CD4-positive, CD25-positive, alpha-beta regulatory T cell (primary cell): ENCODE measurements around the gene HOXA6. TPM values are rescaled to one million over a fixed set of nuclear protein-coding genes. Genes with fewer than 3 reads are reported as not detected.

ENCODE experiments used
- ATAC-seq, 2 donors: fragments of 150-1000 bp; cut with Tn5 transposase; one replicate each; pipeline ENCODE4 v1.10.0; 2021; ENCODE audit warnings: low read depth in 2 of 2, moderate number of reproducible peaks in 2 of 2, moderate library complexity in 1 of 2
- DNase-seq, 3 donors: peaks; one replicate each; pipeline versions ENCODE4 v3.0.0 to v3.0.0-alpha.2; 2012 to 2022; ENCODE audit warnings: mixed read lengths in 1 of 3
- H3K27ac ChIP-seq: one replicate; pipeline ENCODE4 v1.7.0; 2013; ENCODE audit warnings: mild to moderate bottlenecking, low read length; ENCODE audit not compliant: insufficient read depth, poor library complexity, severe bottlenecking
- H3K27me3 ChIP-seq: one replicate; pipeline ENCODE4 v1.7.0; 2013; ENCODE audit warnings: low read length; ENCODE audit not compliant: control insufficient read depth, insufficient read depth
- H3K36me3 ChIP-seq: one replicate; pipeline ENCODE4 v1.7.0; 2013; ENCODE audit warnings: mild to moderate bottlenecking, low read length, moderate library complexity; ENCODE audit not compliant: control insufficient read depth, insufficient read depth
- H3K4me1 ChIP-seq: 2 replicates; pipeline ENCODE4 v1.7.0; 2013; ENCODE audit warnings: mild to moderate bottlenecking, low read length; ENCODE audit not compliant: insufficient read depth, control insufficient read depth, poor library complexity, severe bottlenecking
- H3K4me3 ChIP-seq: one replicate; pipeline ENCODE4 v1.7.0; 2013; ENCODE audit warnings: low read depth, mild to moderate bottlenecking, low read length, moderate library complexity
- H3K9me3 ChIP-seq, 2 experiments: 1 replicate in 1 of 2; 2 replicates in 1 of 2; pipeline ENCODE4 v1.7.0; 2013; ENCODE audit warnings: low read length in 2 of 2, mild to moderate bottlenecking in 1 of 2, moderate library complexity in 1 of 2; ENCODE audit not compliant: control insufficient read depth in 2 of 2
- H3K27ac Mint-ChIP-seq, 3 donors: one replicate each; pipeline ENCODE4 v1.8.0; 2020 to 2022; ENCODE audit warnings: mild to moderate bottlenecking in 3 of 3, mixed read lengths in 3 of 3, moderate library complexity in 2 of 3
- H3K27me3 Mint-ChIP-seq: one replicate; pipeline ENCODE4 v1.8.0; 2022; ENCODE audit warnings: mild to moderate bottlenecking, mixed read lengths
- H3K36me3 Mint-ChIP-seq: one replicate; pipeline ENCODE4 v1.8.0; 2020; ENCODE audit warnings: mixed read lengths
- H3K4me1 Mint-ChIP-seq, 4 donors: one replicate each; pipeline ENCODE4 v1.8.0; 2020 to 2022; ENCODE audit warnings: mixed read lengths in 4 of 4, mild to moderate bottlenecking in 1 of 4
- H3K4me3 Mint-ChIP-seq, 4 donors: one replicate each; pipeline ENCODE4 v1.8.0; 2020 to 2022; ENCODE audit warnings: mild to moderate bottlenecking in 4 of 4, mixed read lengths in 4 of 4, moderate library complexity in 3 of 4
- H3K9me3 Mint-ChIP-seq, 7 donors: one replicate each; pipeline ENCODE4 v1.8.0; 2020 to 2022; ENCODE audit warnings: mixed read lengths in 7 of 7, mild to moderate bottlenecking in 3 of 7, moderate library complexity in 2 of 7
- polyA plus RNA-seq, 4 donors: library from polyadenylated mRNA; unstranded; fragments of 300-500 nt; fragmentation: Illumina TruSeq; gene quantifications; one replicate each; pipeline ENCODE4 v1.2.3, GENCODE V29; 2021
- total RNA-seq: library from RNA; stranded (reverse); gene quantifications from one replicate; pipeline ENCODE4 v1.2.3, GENCODE V29; 2022

The HOXA6 gene
- total and polyA plus RNA-seq, 5 donors from 2014 or later: not detected

GRCh38 chr7:27112361-27112760 lies 35.2 kb downstream of the HOXA6 start:
- ATAC-seq: no peak
- Mint-ChIP-seq H3K27ac (no peak overlapping the region), H3K4me1 (no peaks in the 10 kb centered on the region), H3K9me3 (peaks cover 0 to 2% (median 0%) of the 10 kb centered on the region in 7 donors), H3K36me3 (no peaks in the 10 kb centered on the region), H3K4me3 (no peak overlapping the region), H3K27me3 (peaks cover 17% of the 10 kb centered on the region)
- DNase-seq: no peak
- Histone ChIP-seq H3K36me3 (no peaks in the 10 kb centered on the region), H3K4me3 (no peak overlapping the region), H3K4me1 (no peaks in the 10 kb centered on the region), H3K27ac (no peak overlapping the region), H3K9me3 (no peaks in the 10 kb centered on the region), H3K27me3 (no peaks in the 10 kb centered on the region)

GRCh38 chr7:27111751-27112277 lies 35.8 kb downstream of the HOXA6 start:
- H3K4me3 ChIP-seq: no peak overlapping the region
- no peak overlapping the region for H3K27ac ChIP-seq
- no peaks in the 10 kb centered on the region for H3K36me3 ChIP-seq
- H3K9me3 Mint-ChIP-seq: peaks cover 0 to 2% (median 0%) of the 10 kb centered on the region in 7 donors
- H3K4me1 ChIP-seq: no peaks in the 10 kb centered on the region
- H3K4me1 Mint-ChIP-seq: no peaks in the 10 kb centered on the region
- ATAC-seq: no peak
- no peaks in the 10 kb centered on the region for H3K9me3 ChIP-seq
- peaks cover 17% of the 10 kb centered on the region for H3K27me3 Mint-ChIP-seq
- no peaks in the 10 kb centered on the region for H3K36me3 Mint-ChIP-seq
- no peaks in the 10 kb centered on the region for H3K27me3 ChIP-seq
- H3K4me3 Mint-ChIP-seq: no peak overlapping the region
- no peak overlapping the region for H3K27ac Mint-ChIP-seq
- no peak for DNase-seq

- ATAC-seq (no peak), DNase-seq (no peak)
- H3K27ac Mint-ChIP-seq: no peak overlapping the region
- H3K4me3 ChIP-seq: no peak overlapping the region
- H3K36me3 Mint-ChIP-seq: no peaks in the 10 kb centered on the region
- no peak overlapping the region for H3K4me3 Mint-ChIP-seq
- peaks cover 0 to 2% (median 0%) of the 10 kb centered on the region in 7 donors for H3K9me3 Mint-ChIP-seq
- H3K27ac ChIP-seq: no peak overlapping the region
- no peaks in the 10 kb centered on the region for H3K27me3 ChIP-seq
- H3K36me3 ChIP-seq: no peaks in the 10 kb centered on the region
- no peaks in the 10 kb centered on the region for H3K4me1 ChIP-seq
- H3K27me3 Mint-ChIP-seq: peaks cover 13% of the 10 kb centered on the region
- H3K9me3 ChIP-seq: no peaks in the 10 kb centered on the region
- H3K4me1 Mint-ChIP-seq: no peaks in the 10 kb centered on the region
Measured at GRCh38 chr7:27111042-27111750, 36.4 kb downstream of the HOXA6 start.

GRCh38 chr7:27110186-27111031 lies 37.2 kb downstream of the HOXA6 start:
- H3K36me3 ChIP-seq: no peaks in the 10 kb centered on the region
- no peak for DNase-seq
- no peak for ATAC-seq
- H3K9me3 ChIP-seq: no peaks in the 10 kb centered on the region
- Mint-ChIP-seq H3K27ac (no peak overlapping the region), H3K4me3 (no peak overlapping the region), H3K4me1 (no peaks in the 10 kb centered on the region), H3K27me3 (peaks cover 11% of the 10 kb centered on the region), H3K36me3 (no peaks in the 10 kb centered on the region), H3K9me3 (peaks cover 0 to 2% (median 0%) of the 10 kb centered on the region in 7 donors)
- no peak overlapping the region for H3K4me3 ChIP-seq
- no peaks in the 10 kb centered on the region for H3K4me1 ChIP-seq
- no peaks in the 10 kb centered on the region for H3K27me3 ChIP-seq
- H3K27ac ChIP-seq: no peak overlapping the region

GRCh38 chr7:27109466-27110185 lies 37.9 kb downstream of the HOXA6 start:
- Mint-ChIP-seq H3K27ac (no peak overlapping the region), H3K4me1 (no peaks in the 10 kb centered on the region), H3K36me3 (no peaks in the 10 kb centered on the region), H3K9me3 (peaks cover 0 to 2% (median 0%) of the 10 kb centered on the region in 7 donors), H3K27me3 (peaks cover 19% of the 10 kb centered on the region), H3K4me3 (no peak overlapping the region)
- ATAC-seq (no peak), DNase-seq (no peak)
- Histone ChIP-seq H3K4me1 (no peaks in the 10 kb centered on the region), H3K27ac (no peak overlapping the region), H3K4me3 (no peak overlapping the region), H3K27me3 (no peaks in the 10 kb centered on the region), H3K36me3 (no peaks in the 10 kb centered on the region), H3K9me3 (no peaks in the 10 kb centered on the region)

GRCh38 chr7:27108390-27109127 lies 39.0 kb downstream of the HOXA6 start:
- no peak overlapping the region for H3K27ac Mint-ChIP-seq
- H3K4me3 Mint-ChIP-seq: no peak overlapping the region
- DNase-seq (no peak), ATAC-seq (no peak)
- Histone ChIP-seq H3K27me3 (peaks cover 2% of the 10 kb centered on the region), H3K27ac (no peak overlapping the region), H3K36me3 (no peaks in the 10 kb centered on the region), H3K4me3 (no peak overlapping the region), H3K4me1 (no peaks in the 10 kb centered on the region), H3K9me3 (no peaks in the 10 kb centered on the region)
- H3K9me3 Mint-ChIP-seq: peaks cover 0 to 5% (median 0%) of the 10 kb centered on the region in 7 donors
- no peaks in the 10 kb centered on the region for H3K36me3 Mint-ChIP-seq
- peaks cover 30% of the 10 kb centered on the region for H3K27me3 Mint-ChIP-seq
- H3K4me1 Mint-ChIP-seq: peaks cover 0 to 5% (median 0%) of the 10 kb centered on the region in 4 donors
